ENCODE results near the gene ITGA1.

DNA sequence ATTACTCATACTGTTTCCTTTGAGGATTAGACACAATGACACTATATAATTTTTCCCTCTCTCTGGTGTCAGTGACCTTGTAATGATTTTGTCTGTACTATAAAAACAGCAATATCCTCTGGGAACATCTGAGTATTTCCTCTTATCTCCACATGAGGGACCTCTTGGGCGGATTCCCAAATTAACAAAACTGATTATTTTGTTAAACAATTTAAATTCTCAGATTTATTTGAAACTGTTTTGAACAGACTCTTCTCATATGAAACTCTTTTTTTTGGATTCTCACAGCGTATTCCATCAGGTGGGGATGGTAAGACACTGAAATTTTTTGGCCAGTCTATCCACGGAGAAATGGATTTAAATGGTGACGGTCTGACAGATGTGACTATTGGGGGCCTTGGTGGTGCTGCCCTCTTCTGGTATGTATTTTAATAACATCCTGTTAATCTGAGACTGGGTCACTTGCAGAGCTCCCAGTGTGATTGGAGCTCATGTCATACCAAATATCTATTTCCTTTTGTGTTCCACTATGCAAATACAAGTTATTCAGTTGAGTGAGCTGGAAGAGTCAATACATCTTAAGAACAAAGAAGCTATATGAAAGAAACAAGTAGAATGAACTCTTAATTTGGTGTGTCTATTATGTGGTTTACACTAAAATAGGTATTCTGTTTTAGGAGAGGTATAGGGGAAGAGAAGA lies 127.6 kb downstream of the ITGA1 start:
- TF ChIP-seq, protein P1, sequence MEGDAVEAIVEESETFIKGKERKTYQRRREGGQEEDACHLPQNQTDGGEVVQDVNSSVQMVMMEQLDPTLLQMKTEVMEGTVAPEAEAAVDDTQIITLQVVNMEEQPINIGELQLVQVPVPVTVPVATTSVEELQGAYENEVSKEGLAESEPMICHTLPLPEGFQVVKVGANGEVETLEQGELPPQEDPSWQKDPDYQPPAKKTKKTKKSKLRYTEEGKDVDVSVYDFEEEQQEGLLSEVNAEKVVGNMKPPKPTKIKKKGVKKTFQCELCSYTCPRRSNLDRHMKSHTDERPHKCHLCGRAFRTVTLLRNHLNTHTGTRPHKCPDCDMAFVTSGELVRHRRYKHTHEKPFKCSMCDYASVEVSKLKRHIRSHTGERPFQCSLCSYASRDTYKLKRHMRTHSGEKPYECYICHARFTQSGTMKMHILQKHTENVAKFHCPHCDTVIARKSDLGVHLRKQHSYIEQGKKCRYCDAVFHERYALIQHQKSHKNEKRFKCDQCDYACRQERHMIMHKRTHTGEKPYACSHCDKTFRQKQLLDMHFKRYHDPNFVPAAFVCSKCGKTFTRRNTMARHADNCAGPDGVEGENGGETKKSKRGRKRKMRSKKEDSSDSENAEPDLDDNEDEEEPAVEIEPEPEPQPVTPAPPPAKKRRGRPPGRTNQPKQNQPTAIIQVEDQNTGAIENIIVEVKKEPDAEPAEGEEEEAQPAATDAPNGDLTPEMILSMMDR (IDR thresholded peaks at IDR 0.05) = peak; percentile 56 to 80 (median 67)
- TF ChIP-seq POLR2A (IDR thresholded peaks at IDR 0.05) (no peak), POLR2AphosphoS5 (IDR thresholded peaks at IDR 0.05; ENCODE audit: insufficient read depth in 1 of 2, low read depth in 1 of 2) (peak in 1 of 2 donors; percentile 66)

Data from vagina (tissue), 2 donors.